ENCODE data around the gene SLC7A5. TPM values are rescaled to one million over a fixed set of nuclear protein-coding genes. Genes with fewer than 3 reads are reported as not detected.

Gene SLC7A5
- total and polyA plus RNA-seq, 2 of the 13 experiments (the other 11 are each of a cell fraction or from before 2014, with no cell fraction given), result 79.6 to 155 TPM

DNA sequence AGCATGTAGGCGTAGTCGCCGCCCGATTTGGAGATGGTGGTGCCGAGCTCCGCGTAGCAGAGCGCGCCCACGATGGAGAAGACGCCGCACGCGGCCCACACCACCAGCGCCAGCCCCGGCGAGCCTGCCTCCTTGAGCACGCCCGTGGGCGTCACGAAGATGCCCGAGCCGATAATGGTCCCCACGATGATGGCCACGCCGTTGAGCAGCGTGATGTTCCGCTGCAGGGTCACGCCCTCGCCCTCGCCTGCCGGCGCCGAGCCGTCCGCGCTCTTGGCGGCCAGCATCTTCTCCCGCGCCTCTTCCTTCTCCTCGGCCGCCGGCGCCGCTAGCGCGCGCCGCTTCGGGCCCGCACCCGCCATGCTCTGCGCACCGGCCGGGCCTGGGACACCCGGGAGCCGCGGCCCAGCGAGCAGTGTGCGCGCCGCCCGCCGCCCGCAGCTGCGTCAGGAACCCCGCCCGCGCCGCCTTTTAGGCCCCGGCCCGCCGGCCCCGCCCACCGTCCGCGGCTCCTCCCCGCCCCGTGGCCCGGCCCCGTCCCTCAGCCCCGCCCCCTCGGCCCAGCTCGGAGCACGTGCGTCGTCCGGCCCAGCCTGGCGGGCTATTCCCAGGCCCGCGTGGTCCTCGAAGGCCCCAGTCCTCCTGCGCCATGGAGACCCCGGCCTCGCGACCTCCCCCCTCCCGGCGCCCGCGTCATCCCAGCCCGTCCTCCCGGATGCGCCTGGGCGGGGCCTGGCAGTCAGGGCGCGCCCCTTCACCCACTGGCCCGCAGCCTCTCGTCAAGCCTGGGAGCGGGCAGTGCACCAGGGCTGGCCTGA lies at the start of gene SLC7A5 (continued):
- TF ChIP-seq ATF5 (CRISPR knock-in tag; IDR thresholded peaks at IDR 0.05; ENCODE audit: low read depth), result peak; percentile 61; the same call in 1 of the 2 replicates
- TF ChIP-seq GATAD1 (CRISPR knock-in tag; IDR thresholded peaks at IDR 0.05), result peak; percentile 69
- TF ChIP-seq MTERF4 (CRISPR knock-in tag; IDR thresholded peaks at IDR 0.05), result peak; percentile 80; the same call in 1 of the 2 replicates
- peak; percentile 48; the same call in 1 of the 2 replicates for TF ChIP-seq ZSCAN25 (CRISPR knock-in tag; IDR thresholded peaks at IDR 0.05)
- peak; percentile 45; the same call in 1 of the 2 replicates for TF ChIP-seq DMAP1 (CRISPR knock-in tag; IDR thresholded peaks at IDR 0.05)
- 0 out of 2 replicates have a peak, but pooled peaks have one; percentile 51 for TF ChIP-seq CHCHD3 (CRISPR knock-in tag; IDR thresholded peaks at IDR 0.05)
- TF ChIP-seq, protein P1, sequence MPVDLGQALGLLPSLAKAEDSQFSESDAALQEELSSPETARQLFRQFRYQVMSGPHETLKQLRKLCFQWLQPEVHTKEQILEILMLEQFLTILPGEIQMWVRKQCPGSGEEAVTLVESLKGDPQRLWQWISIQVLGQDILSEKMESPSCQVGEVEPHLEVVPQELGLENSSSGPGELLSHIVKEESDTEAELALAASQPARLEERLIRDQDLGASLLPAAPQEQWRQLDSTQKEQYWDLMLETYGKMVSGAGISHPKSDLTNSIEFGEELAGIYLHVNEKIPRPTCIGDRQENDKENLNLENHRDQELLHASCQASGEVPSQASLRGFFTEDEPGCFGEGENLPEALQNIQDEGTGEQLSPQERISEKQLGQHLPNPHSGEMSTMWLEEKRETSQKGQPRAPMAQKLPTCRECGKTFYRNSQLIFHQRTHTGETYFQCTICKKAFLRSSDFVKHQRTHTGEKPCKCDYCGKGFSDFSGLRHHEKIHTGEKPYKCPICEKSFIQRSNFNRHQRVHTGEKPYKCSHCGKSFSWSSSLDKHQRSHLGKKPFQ (CRISPR knock-in tag; IDR thresholded peaks at IDR 0.05; ENCODE audit: insufficient replicate concordance), result peak; percentile 69
- TF ChIP-seq CSRNP1 (CRISPR knock-in tag; IDR thresholded peaks at IDR 0.05), result peak; percentile 92; the same call in 1 of the 2 replicates
- peak; percentile 63 for TF ChIP-seq RARA (CRISPR knock-in tag; IDR thresholded peaks at IDR 0.05)
- TF ChIP-seq BORCS8-MEF2B (CRISPR knock-in tag; IDR thresholded peaks at IDR 0.05), result peak; percentile 95
- TF ChIP-seq IKZF4 (CRISPR knock-in tag; IDR thresholded peaks at IDR 0.05; ENCODE audit: borderline replicate concordance, low read depth, not compliant biosample characterization), result peak; percentile 88
- peak; percentile 96 for TF ChIP-seq KDM5B (CRISPR knock-in tag; IDR thresholded peaks at IDR 0.05; ENCODE audit: borderline replicate concordance)
- peak; percentile 99 for TF ChIP-seq MAX (IDR thresholded peaks at IDR 0.05)
- peak; percentile 93; the same call in 1 of the 2 replicates for TF ChIP-seq ARHGAP35 (CRISPR knock-in tag; IDR thresholded peaks at IDR 0.05; ENCODE audit: borderline replicate concordance)
- TF ChIP-seq, protein P2, sequence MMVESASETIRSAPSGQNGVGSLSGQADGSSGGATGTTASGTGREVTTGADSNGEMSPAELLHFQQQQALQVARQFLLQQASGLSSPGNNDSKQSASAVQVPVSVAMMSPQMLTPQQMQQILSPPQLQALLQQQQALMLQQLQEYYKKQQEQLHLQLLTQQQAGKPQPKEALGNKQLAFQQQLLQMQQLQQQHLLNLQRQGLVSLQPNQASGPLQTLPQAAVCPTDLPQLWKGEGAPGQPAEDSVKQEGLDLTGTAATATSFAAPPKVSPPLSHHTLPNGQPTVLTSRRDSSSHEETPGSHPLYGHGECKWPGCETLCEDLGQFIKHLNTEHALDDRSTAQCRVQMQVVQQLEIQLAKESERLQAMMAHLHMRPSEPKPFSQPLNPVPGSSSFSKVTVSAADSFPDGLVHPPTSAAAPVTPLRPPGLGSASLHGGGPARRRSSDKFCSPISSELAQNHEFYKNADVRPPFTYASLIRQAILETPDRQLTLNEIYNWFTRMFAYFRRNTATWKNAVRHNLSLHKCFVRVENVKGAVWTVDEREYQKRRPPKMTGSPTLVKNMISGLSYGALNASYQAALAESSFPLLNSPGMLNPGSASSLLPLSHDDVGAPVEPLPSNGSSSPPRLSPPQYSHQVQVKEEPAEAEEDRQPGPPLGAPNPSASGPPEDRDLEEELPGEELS (CRISPR knock-in tag; IDR thresholded peaks at IDR 0.05), result peak; percentile 33; the same call in 1 of the 2 replicates
- TF ChIP-seq ZSCAN30 (CRISPR knock-in tag; IDR thresholded peaks at IDR 0.05), result peak; percentile 45; the same call in 1 of the 2 replicates
- TF ChIP-seq LBX2 (CRISPR knock-in tag; IDR thresholded peaks at IDR 0.05; ENCODE audit: borderline replicate concordance), result peak; percentile 92; the same call in 1 of the 2 replicates
- peak; percentile 94; the same call in 1 of the 2 replicates for TF ChIP-seq BATF2 (CRISPR knock-in tag; IDR thresholded peaks at IDR 0.05)
- peak; percentile 90; the same call in 1 of the 2 replicates for TF ChIP-seq ZNF564 (CRISPR knock-in tag; IDR thresholded peaks at IDR 0.05)
